ENCODE measurements around the gene SENP5. TPM values are rescaled to one million over a fixed set of nuclear protein-coding genes. Genes with fewer than 3 reads are reported as not detected.

The SENP5 gene
- total and polyA plus RNA-seq, 8 donors, result 5.2 to 115 (median 38.8) TPM

DNA sequence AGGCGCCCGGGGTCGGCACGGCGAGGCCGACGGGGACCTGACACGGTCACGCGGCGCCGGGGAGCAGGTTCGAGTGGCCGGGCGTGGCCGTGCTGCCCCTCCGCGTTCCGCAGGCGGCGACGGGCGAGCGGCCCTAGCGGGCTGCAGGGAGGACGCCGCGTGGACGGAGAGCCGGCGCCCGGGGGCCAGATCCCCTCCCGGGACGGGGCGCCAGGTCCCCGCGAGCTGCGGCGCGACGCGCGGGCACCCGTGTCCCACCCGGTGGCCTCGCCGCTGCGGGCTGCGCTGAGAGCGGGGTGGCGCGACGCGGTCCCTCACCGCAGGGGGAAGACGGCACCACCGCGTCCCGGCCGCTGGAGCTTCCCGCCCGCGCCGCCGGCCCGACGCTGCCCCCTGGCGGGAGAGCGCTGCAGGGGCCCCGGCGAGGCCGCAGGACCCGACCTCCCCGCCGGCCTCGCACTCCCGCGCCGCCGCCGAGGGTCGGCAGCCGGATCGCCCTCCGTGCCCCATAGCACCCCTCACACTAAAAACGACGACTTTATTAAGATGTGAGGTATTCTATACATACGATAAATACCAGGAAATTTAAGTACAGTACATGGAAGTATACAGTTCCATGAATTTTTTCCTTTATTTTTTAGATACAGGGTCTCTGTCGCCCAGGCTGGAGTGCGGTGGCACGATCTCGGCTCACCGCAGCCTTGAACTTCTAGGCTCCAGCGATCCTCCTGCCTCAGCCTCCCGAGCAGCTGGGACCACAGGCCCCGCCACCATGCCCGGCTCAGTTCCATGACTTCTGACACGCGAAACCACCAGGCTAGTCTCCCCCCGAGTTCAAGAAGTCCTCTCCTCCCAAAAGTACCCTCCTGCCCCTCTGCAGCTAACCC is 102.2 kb downstream of the SENP5 start:
- DNase-seq, result peak; percentile 69 to 89
- intact Hi-C loops (cut with DNase I; ENCODE audit: low total_unique reads), result loop anchor here (10.0 kb wide), 1 partner anchor 135 kb away; no protein-coding TSS in a partner anchor
- H3K4me1 ChIP-seq, result peaks cover 7 to 42% (median 25%) of the 10 kb centered on the region in 4 donors
- H3K27ac ChIP-seq, result peak overlapping the region; percentile 76 to 87 (median 82)
- WGBS, 5 donors, result 9 to 29% (median 12%) methylated on average over 27 to 100 of the region's 100 CpGs
- H3K9me3 ChIP-seq, result no peaks in the 10 kb centered on the region
- TF ChIP-seq EP300 (IDR thresholded peaks at IDR 0.05), result no peak
- no peak for TF ChIP-seq POLR2A (IDR thresholded peaks at IDR 0.05)
- peak in 1 of 3 donors; percentile 27 for TF ChIP-seq POLR2AphosphoS5 (IDR thresholded peaks at IDR 0.05)
- peak in 4 of 7 experiments; percentile 25 to 95 (median 89) for TF ChIP-seq CTCF (IDR thresholded peaks at IDR 0.05)
- no peaks in the 10 kb centered on the region for H3K27me3 ChIP-seq
- peak overlapping the region; percentile 78 to 97 (median 86) for H3K4me3 ChIP-seq
- peaks cover 0 to 10% (median 5%) of the 10 kb centered on the region in 4 donors for H3K36me3 ChIP-seq

- no peak overlapping the region for H3K27ac ChIP-seq
- no peaks in the 10 kb centered on the region for H3K9me3 ChIP-seq
- no peak overlapping the region for H3K4me3 ChIP-seq
- H3K36me3 ChIP-seq, result peaks cover 0 to 10% (median 3%) of the 10 kb centered on the region in 4 donors
- H3K4me1 ChIP-seq, result peaks cover 7 to 42% (median 25%) of the 10 kb centered on the region in 4 donors
- WGBS, 5 donors, result 73 to 82% (median 76%) methylated on average over 15 of the region's 15 CpGs
- no peak for DNase-seq
- intact Hi-C loops (cut with DNase I; ENCODE audit: low total_unique reads), result no loop called here
- no peaks in the 10 kb centered on the region for H3K27me3 ChIP-seq
- TF ChIP-seq POLR2AphosphoS5 (IDR thresholded peaks at IDR 0.05), result no peak
- TF ChIP-seq CTCF (IDR thresholded peaks at IDR 0.05), result no peak
- TF ChIP-seq EP300 (IDR thresholded peaks at IDR 0.05), result no peak
- no peak for TF ChIP-seq POLR2A (IDR thresholded peaks at IDR 0.05)
These were observed 102.9 kb downstream of the SENP5 start for GRCh38 chr3:196970547-196971093.

DNA sequence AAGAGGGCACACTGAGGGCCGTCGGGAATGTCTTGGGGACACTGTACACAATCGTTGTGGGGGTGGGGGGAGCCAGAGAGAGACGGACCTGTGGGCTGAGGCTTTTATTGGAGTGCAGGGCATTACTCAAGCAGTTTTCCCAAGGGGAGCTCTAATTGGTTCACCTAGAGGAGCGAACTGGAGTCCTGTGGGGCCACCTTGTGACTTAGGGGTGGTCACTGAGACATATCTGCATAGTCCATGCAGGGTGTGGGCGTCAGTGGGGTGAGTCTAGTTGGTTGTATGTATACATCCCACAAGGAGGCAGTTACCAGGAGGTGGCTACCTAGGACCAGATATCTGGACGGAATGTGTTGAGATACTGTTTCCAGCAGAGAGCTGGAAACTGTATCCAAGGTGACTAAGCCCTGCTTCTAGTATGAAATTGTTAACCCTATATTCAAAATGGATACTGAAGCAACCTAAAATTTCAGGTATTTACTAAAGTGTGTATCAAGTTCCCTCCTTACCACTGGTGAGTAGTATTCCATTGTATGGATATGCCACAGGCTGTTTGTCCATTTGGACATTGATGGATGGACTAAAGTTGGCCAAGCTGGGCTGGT is 103.5 kb downstream of the SENP5 start:
- TF ChIP-seq CTCF (IDR thresholded peaks at IDR 0.05), result no peak
- TF ChIP-seq EP300 (IDR thresholded peaks at IDR 0.05), result no peak
- TF ChIP-seq POLR2AphosphoS5 (IDR thresholded peaks at IDR 0.05), result no peak
- no peak for TF ChIP-seq POLR2A (IDR thresholded peaks at IDR 0.05)
- Histone ChIP-seq H3K36me3 (peaks cover 0 to 5% (median under 1%) of the 10 kb centered on the region in 4 donors), H3K4me1 (peaks cover 7 to 37% (median 25%) of the 10 kb centered on the region in 4 donors), H3K27ac (no peak overlapping the region), H3K27me3 (no peaks in the 10 kb centered on the region), H3K4me3 (no peak overlapping the region), H3K9me3 (no peaks in the 10 kb centered on the region)
- 73 to 82% (median 79%) methylated on average over 7 of the region's 7 CpGs for WGBS, 5 donors
- intact Hi-C loops (cut with DNase I; ENCODE audit: low total_unique reads), result no loop called here
- DNase-seq, result no peak

GRCh38 chr3:196974661-196975060 is 106.9 kb downstream of the SENP5 start:
- TF ChIP-seq POLR2A (IDR thresholded peaks at IDR 0.05), result no peak
- no peak for TF ChIP-seq EP300 (IDR thresholded peaks at IDR 0.05)
- no peak for TF ChIP-seq CTCF (IDR thresholded peaks at IDR 0.05)
- TF ChIP-seq POLR2AphosphoS5 (IDR thresholded peaks at IDR 0.05), result no peak
- Histone ChIP-seq H3K4me1 (peaks cover 0 to 14% (median 6%) of the 10 kb centered on the region in 4 donors), H3K27ac (no peak overlapping the region), H3K9me3 (no peaks in the 10 kb centered on the region), H3K36me3 (no peaks in the 10 kb centered on the region), H3K27me3 (no peaks in the 10 kb centered on the region), H3K4me3 (no peak overlapping the region)
- 73 to 78% (median 73%) methylated on average over 5 of the region's 5 CpGs for WGBS, 5 donors
- intact Hi-C loops (cut with DNase I; ENCODE audit: low total_unique reads), result no loop called here
- peak in 1 of 2 donors; percentile 9 for DNase-seq
